HG02852 (cell line): ENCODE measurements around the gene BBS9.

Source experiments
- ATAC-seq: cut with Tn5 transposase; IDR thresholded peaks from one replicate; pipeline ENCODE4 v1.9.1; 2021; ENCODE audit warnings: mild to moderate bottlenecking, moderate library complexity; ENCODE audit not compliant: unreplicated experiment

The BBS9 gene

DNA sequence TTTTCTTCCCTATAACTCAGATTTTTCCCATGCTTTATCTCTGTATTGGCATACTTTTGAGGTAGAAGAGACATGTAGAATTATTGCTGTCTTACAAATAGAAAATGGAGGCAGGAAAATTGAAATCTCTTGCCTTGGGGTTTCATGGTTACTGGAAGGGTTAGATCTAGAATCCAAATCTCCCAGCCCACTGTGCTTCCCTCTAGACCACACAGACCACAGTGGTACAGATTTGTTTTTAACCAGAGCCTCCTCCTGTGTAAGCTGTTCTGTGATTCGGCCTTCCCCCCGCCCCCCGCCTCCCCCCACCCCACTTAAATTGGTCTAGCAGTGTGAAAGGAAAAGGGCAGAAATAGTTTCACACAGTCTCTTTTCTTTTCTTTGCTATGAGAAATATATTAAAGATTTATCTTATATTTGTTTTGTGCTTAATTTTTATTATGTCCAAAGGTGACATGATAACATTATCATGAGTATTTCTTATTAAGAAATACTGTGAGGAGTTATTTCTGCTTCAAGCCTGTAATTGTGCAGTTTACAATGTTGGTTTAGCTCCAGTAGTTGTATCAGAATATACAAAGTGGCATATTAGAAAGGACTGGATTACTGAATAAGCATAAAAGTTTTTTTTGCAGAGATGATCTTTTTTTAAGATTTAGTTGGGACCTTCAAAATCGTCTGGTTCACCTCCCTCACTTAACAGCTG, 407.2 kb downstream of the BBS9 start:
- ATAC-seq = no peak

DNA sequence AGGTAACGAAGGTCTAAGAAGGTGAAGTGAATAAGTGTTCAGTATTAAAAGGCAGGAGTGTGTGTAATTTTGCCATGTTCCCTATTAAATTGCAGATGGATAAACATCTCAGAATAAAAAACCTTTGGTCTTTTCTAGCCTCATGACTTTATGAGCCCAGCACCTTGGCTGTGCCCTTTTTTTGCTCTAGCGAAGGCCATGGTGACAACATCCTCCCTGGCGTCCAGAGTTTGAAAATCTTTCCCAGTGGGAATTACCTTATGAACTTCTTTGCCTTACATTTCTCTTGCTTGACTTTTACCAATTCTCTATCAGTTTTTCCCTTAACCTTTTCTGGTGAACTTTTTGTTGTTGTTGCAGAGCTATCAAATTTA, 407.7 kb downstream of the BBS9 start:
- no peak for ATAC-seq

DNA sequence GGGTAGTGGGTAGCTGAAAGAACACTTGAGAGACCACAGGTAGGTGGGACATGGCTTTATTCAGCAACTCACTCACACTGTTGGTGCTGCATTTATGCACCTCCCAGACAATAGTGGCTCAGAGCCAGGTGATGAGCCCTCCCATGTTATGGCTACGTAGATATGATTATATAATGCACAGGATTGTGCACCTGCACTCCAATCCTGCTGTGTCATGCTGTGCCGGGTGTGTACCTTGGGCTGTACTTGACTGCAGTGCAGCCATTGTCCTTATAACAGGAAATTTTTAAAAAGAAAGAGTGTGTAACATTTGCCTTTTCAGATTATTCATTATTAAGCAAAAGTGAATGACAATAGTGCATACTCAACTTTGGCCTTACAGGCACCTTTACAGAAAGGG, 409.8 kb downstream of the BBS9 start:
- ATAC-seq = no peak

DNA sequence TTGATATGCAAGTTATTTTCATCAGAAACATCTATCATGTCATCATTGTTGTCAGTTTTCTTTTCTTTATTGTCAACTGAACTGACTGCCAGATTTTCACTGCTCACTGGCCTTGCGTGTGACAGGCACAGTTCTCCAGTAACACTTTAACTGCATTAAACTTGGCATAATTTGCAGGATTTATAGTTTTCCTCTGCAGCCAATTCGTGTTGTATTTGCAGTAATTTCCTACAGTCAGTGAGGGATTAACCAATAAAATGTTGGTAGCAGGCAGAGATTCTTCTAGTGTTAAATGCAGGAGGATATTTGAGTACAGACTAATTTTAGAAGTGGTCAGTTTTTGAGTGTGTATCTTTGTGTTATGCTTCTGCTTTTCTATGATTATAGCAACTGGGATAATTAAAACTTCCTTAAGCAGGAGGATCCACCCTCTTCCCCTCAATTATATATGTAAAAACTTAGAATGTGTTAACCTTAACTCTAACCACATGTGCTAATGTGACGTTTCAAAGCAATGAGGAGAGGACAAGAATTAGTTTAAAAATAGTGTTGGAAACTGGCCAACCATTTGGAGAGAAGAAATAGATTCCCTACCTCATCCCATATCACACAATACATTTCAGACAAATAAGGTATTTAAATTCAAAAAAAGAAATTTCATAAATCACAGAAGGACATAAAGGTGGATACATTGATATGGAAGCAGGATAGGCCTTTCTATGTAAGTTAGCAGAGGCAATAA, 410.5 kb downstream of the BBS9 start:
- no peak for ATAC-seq

DNA sequence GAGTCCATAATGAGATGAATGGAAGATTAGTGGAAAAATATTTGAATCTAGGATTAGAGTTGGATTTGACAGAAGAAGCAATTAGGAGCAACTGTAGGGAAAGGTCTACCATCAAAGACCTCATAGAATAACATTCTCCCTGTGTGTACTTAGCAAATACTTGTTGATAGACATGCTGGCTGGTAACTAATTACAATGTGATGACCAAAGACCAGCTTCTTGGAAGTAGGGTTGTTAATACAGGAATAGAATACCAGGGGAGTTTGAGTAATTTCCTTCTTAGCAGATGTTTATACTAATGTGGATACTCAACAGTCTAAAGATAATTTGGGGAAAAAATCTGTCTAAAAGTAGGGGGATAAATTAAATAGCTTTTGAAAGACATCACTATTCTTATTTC, 418.5 kb downstream of the BBS9 start:
- ATAC-seq = no peak

DNA sequence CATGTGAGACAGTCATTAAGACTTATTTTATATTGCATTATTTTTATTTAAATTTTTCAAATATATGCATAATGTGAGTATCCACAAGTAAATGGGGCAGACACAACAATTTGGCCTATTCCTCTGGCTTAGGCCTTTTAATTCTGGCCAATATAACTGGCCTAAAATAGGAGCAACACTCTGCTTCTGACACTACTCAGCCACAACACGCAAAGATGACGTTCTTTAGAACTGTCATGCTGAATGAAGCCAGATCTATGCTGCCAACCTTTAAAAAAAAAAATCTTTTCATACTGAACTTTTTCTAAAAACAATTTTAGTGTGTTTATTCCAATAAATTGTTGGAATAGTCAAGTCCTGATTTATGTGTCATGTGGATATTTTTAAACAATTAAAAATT, 421.0 kb downstream of the BBS9 start:
- ATAC-seq = no peak

DNA sequence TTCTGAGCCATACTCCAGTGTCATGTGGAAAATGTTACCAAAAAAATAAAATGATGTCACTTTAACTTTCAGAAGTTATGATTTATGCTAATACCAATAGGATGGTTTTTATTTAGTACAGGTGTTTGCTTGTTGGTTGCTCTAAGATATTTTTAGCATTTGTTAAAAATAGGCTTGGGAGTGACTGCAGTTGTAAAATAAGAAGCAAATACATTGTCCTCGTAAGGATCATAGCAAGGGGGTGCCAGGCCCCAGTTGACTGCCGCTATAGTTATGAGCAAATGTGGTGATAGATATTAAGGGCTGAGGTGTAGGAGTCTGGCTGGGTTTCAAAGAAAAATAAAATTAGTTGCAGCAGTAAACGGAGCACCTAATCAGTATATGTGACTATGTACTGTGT, 421.6 kb downstream of the BBS9 start:
- no peak for ATAC-seq

DNA sequence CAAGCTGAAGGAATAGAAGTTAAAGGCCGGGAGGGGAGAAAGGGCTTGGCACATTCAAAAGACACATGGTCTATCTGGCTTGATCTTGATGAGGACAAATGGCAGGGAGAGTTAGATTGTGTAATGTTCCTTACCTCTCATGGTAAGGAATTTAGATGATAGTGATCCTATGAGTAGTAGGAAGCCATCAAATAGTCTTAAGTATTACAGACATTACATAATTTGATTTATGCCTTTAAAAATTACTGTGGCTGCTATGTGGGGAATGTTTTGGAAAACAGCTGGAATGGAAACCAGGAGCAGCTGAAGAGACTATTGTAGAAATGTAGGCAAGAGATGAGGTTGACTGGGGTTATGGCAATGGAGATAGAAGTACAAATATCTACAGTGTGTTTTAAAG, 424.7 kb downstream of the BBS9 start:
- ATAC-seq = no peak

DNA sequence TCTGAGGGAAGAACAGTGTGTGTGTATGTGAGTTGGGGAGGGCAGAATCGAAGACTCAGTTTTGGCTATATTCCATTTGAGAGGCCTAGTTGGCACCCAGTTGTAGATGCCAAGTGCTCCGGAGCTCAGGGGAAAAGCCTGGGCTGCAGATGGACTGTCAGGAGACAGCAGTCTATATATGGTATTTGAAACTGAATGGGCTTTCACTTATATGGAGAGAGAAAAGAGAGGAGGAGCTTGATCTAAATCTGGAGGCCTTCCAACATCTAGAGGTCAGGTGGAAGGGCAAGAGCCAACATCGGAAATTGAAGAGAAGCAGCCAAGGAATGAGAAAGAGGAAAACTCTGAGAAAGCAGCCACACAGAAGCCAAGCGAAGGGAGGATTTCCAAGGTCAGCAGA, 425.2 kb downstream of the BBS9 start:
- ATAC-seq = no peak

DNA sequence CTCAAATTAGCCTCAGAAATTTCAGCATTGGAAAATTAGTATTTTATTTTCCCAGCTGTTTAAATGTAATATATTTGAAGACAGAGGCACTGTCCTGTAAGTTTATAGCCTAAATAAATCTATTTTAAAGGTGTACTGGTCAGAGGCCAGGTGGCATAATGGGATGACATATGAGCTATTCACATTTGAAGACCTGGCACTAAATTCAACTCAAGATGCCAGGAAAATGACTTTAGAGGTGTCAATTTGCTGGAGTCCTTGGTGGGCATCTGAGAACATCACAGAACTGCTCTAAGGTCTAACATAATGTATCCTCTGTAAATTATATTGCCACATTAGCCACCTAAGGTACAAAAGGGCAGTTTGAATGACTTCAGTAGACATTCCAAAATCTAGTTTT, 427.1 kb downstream of the BBS9 start:
- no peak for ATAC-seq

DNA sequence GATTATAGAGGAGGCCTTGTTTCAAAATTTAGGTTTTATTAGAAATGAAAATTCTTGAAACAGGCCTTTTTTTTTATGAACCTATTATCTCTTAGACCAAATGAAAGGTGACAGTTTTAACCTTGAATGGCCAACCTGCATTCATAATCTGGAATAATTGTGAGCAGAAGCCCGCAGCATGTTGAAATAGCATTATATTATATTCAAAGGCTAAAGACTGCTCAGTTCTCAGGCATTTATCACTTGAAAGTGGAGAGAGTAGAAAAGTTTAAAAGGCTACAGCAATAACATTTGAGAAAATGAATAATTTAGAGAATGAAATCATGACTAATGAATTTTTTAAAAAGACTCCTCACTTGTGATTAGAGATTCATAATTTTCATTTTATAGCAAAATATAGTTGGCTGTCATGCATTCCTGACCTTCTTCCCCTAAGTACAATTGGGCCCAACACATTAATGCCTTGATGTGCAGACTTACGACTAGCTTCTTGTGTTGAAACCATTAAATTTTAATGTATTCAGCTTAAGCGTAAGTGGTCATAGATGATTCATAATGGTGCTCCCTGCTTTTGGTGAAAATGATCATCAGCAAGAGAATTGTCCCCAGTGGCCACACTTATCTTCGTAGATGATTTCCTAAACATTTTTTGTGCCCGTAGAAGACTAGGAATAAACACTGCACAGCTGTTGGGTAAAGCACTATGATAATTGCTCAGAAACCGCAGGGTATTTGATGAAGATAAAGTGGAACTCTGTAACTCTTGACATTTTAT, 429.4 kb downstream of the BBS9 start:
- no peak for ATAC-seq

DNA sequence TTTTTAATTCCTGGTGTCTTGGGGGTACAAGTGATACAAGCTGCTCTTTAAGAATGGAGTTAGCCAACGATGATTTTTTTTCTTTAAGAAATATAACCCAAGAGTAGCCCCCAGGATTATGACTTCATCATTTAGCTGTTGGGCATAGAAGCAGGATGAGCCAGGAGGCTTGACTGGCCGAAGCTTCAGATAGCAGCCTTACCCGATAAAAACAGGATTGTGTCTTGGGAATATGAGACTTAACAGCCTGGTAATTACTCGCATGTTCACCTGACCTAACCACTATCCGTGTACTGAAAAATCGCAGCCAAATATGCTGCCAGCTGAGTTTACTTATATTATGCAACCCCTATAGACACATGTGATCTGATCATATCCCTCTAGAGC, 430.0 kb downstream of the BBS9 start:
- ATAC-seq = no peak

DNA sequence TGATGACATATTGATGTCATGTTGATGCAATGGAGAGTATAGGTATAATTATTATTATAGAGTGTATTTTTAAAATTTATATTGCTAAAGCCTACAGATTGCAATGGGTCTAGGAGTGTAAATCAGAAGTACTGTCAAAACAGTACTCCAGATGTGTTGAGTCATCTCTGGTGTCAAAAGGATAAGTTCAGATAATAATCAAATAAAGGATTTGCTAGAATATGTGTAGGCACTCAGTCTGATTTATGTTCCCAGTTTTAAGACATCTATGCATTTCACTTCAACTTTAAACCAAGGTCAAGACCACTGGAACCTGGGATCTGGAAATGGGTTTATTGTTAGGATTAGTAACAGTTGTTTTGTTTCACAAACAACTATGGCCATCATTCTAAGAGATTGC, 433.6 kb downstream of the BBS9 start:
- no peak for ATAC-seq

DNA sequence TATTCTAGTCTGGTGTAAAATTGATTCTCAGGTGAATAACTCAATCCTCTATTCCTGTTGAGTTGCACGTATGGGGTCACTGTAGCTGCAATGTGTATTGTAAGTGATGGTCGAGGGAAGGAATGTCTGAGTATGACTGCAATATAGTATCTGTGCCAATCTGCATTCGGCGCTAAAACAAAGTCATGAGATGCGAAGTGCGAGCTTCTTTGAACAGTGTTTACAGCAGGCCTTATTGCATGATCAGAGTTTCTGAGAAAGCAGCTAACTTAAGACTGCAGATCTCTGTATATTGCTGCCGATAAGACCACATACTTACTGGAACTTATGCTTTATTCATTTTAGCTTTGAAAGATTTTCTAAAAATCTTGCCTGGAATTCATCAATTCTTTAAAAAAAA, 434.3 kb downstream of the BBS9 start:
- no peak for ATAC-seq

DNA sequence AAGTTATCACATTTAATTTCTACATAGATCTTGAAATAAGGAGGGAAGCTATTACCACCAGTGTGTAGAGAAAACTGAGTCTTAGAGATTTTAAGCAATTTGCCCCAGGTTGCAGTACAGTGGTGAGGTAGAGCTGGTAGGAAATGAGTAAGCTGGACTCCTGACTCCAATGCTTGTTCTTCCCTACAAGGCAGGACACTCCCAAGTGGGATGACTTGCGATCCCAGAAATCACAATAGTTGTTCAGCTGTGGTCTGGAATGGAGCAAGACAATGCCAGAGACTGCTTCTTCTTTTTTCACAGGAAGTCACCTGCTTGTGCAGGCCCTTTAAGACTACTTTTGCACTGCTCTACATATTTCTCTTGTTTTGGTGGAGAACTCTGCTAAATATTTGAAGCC, 448.8 kb downstream of the BBS9 start:
- no peak for ATAC-seq

DNA sequence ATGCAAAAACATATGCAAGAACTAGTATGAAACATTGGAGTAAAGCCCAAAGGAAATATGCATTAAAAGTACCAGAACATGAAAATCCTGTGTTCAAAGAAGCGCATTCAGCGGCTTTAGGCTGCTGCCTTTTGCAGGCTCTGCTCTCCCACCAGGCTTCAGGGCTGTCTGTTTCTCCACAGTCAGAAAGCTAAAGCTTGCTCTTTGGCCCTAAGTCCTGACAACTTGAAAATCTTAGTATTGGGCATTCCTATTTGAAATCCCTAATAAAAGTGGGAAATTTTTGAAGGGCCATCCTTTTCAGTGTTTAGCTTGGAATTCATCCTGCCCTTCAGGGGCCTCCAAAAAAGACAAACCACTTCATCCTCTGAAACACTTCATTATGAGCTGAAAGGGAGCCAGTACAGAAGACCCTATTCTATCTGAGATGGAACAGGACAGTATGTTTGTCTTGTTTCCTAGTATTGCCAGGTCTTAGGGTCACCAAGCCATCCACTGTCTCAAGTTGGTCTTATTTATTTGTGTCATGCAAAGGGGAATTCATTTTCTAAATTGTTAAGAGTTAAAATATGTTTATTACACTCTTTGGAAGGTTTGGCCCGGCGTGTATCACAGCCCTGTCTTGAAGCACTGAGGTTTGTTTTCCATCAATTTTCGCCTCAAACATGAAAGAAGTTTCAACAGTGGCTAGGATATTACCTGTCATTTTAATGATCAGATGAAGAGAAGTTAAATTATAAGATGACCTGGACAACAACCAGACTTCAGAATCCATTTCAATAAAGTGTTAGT, 449.7 kb downstream of the BBS9 start:
- no peak for ATAC-seq

DNA sequence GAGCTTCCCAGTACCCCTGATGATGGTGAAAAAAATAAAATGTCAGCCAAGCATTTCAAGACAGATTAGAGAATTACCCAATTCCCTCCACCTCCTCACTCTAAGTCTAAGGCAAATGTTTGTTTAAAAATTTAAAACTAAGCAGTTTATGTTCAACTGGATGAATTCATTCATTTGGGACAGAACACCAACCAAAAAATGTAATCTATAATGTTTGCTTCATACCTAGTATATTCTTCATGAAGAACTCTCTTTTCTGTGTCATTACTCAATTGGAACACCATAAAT, 450.3 kb downstream of the BBS9 start:
- ATAC-seq = no peak

DNA sequence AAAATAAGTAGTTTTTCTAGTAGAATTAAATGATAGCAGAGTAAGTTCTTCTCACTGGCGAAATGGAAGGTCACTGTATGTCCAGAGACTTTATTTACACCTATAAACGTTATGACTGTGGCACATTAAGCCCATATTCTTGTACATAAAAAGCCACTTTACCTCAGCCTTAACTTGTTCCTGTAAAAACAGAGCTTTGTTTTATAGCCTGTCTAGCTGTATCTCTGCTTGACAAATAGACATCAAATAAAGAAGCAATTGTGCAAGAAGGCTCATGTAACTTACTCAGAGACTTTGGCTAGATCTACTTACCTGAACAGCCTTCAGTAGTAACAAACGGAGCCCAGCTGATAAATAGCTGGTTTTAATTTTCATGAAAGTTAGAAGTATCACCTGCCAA, 451.9 kb downstream of the BBS9 start:
- no peak for ATAC-seq

DNA sequence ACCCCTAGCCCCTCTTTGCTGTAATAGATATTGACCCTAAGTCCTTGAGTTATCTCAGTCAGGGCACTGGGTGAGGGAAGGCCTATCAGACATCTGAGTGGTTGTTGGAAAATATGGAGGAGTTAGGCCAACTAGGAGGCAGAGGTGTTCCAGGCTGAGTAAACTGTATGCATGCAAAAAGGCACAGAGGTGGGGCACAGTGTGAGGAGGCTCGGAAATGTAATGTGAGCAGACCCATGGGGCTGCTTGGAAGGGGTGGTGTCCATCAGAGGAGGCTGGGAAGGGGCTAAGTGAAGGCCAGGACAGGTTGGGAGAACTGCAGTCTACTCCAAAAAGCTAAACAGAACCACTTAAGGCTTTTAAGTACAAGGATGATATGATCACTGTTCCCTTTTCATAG, 452.7 kb downstream of the BBS9 start:
- no peak for ATAC-seq

DNA sequence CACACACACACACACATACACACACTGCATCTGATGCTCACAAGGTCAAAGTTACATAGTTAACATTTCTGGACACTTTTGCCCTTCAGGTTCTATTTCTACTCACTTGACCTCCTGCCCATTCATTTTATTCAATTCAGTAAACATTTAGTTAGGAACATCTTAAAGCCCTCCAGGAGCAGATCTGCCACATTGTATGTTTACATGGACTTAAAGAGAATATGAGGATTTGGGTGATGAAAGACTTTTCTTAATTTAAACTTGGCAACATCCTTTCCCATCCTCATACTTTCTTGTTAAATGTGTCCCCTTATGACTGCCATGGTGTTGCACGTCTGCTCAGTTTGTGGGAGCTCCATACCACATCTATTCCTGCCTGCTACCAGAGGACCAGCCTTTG, 453.2 kb downstream of the BBS9 start:
- no peak for ATAC-seq

DNA sequence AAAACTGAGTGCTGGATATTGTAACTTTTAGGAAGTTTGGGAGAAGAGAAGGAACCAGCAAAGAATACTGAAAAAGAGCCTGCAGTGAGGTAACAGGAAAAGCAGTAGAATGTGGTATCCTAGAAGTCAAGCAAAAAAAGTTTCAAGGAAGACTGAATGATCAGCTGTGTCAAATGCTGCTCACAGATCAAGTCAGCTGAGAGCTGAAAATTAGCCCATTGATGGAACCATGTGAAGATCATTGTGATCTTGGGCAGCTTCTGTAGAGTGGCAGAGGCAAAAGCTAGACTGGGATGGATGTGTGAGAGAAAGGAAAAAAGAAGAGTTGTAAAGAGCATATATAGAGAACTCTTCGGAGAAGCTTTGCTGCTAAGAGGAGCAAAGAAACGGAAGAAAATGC, 460.5 kb downstream of the BBS9 start:
- ATAC-seq = no peak

DNA sequence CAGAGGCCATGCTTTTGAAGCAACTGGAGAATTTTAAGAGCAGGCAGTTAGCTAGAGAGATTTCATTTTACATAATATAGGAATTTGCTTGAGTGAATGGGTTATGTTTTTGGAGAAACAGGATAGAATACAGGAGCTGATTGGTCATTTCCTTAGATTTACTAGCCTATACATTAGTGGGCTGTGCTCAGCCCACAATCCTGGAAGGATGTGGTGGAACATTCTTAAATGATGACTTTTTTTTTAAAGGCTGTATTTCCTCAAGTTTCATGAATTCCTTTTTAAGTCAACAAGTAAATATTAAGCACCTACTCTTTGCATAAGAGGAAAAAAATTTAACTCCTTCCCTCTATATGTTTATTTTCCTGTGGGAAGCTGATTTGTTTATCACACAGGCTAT, 461.6 kb downstream of the BBS9 start:
- ATAC-seq = no peak
